HCT116 (cell line): ENCODE measurements around the gene TSPO. TPM values are rescaled to one million over a fixed set of nuclear protein-coding genes. Genes with fewer than 3 reads are reported as not detected.
A peak's percentile ranks its signal among the peaks of the same experiment; 100 is the strongest.

Source experiments
- ATAC-seq: fragments of 200-7000 bp; cut with Tn5 transposase; 2 replicates; pipeline ENCODE4 v1.9.1; 2020; ENCODE audit warnings: mild to moderate bottlenecking, moderate library complexity
- BruUV-seq: library from RNA; stranded (reverse); fragments of 400-500 nt; replicated peaks from 2 replicates; lab custom pipeline; 2021; lab: Mats Ljungman, UMichigan
- CTCF ChIA-PET: fragments of 300-600 bp; sonication (Branson Sonifier 250); formaldehyde crosslinking; loops from one replicate; lab custom pipeline; 2021; ENCODE audit warnings: antibody characterized with exemption; lab: Charles Lee
- POLR2A ChIA-PET: fragments of 300-600, 350-600 bp; sonication (Branson Sonifier 250); formaldehyde crosslinking; loops from one replicate; lab custom pipeline; 2021; ENCODE audit warnings: antibody characterized with exemption; lab: Charles Lee
- RAD21 ChIA-PET, 2 experiments: fragments of 300-600 bp; sonication (Branson Sonifier 250); formaldehyde crosslinking; loops; one replicate each; lab custom pipeline; 2023; ENCODE audit warnings: low total read pairs in 2 of 2; ENCODE audit not compliant: uncharacterized antibody in 2 of 2, unreplicated experiment in 2 of 2, low non-redundant PET in 1 of 2; lab: Charles Lee
- DNase-seq: peaks from one replicate; pipeline ENCODE4 v3.0.0-alpha.2; 2010; ENCODE audit warnings: low read depth, low spot score
- H2AFZ ChIP-seq: fragments of 200-600 bp; shearing (Covaris generic), sonication (generic); 2 replicates; pipeline ENCODE4 v1.6.1; 2017; ENCODE audit warnings: low read depth, mixed run types, mixed read lengths, antibody characterized with exemption, low read length; ENCODE audit not compliant: poor library complexity, severe bottlenecking
- H3K27ac ChIP-seq: 2 replicates; pipeline ENCODE4 v1.5.1; 2012; ENCODE audit warnings: low read depth, low read length
- H3K27me3 ChIP-seq: fragments of 200-600 bp; sonication (generic); 2 replicates; pipeline ENCODE4 v1.6.1; 2016; ENCODE audit warnings: mixed run types, low read length, mixed read lengths; ENCODE audit not compliant: insufficient read depth
- H3K36me3 ChIP-seq, 2 experiments: fragments of 200-500 bp in 1 of 2; fragments of 200-600 bp in 1 of 2; sonication (Bioruptor generic) in 1 of 2; sonication (generic) in 1 of 2; 2 replicates each; pipeline versions ENCODE4 v1.5.1 to v1.6.1; 2014 to 2016; ENCODE audit warnings: low read length in 2 of 2, inconsistent platforms in 1 of 2, mixed read lengths in 1 of 2, mixed run types in 1 of 2; ENCODE audit not compliant: insufficient read depth in 2 of 2, control insufficient read depth in 1 of 2
- H3K4me1 ChIP-seq, 2 experiments: fragments of 200-600 bp in 1 of 2; sonication (generic) in 1 of 2; 2 replicates each; pipeline versions ENCODE4 v1.5.1 to v1.6.1; 2012 to 2017; ENCODE audit warnings: low read length in 2 of 2, inconsistent platforms in 1 of 2, mild to moderate bottlenecking in 1 of 2, mixed read lengths in 1 of 2, mixed run types in 1 of 2, moderate library complexity in 1 of 2; ENCODE audit not compliant: insufficient read depth in 2 of 2, control insufficient read depth in 1 of 2
- H3K4me2 ChIP-seq: fragments of 200-600 bp; sonication (generic); 2 replicates; pipeline ENCODE4 v1.6.1; 2017; ENCODE audit warnings: mixed run types, low read length, mixed read lengths
- H3K4me3 ChIP-seq, 2 experiments: fragments of 200-600 bp in 1 of 2; sonication (generic) in 1 of 2; replicated peaks in 1 of 2; 2 replicates each; pipeline ENCODE4 v1.5.1; 2011 to 2016; ENCODE audit warnings: low read length in 2 of 2, control low read depth in 1 of 2, low read depth in 1 of 2, mild to moderate bottlenecking in 1 of 2, mixed read lengths in 1 of 2, mixed run types in 1 of 2
- H3K79me2 ChIP-seq: fragments of 200-600 bp; sonication (generic); 2 replicates; pipeline ENCODE4 v1.6.1; 2017; ENCODE audit warnings: mild to moderate bottlenecking, mixed run types, low read length, moderate library complexity, mixed read lengths; ENCODE audit not compliant: insufficient read depth
- H3K9ac ChIP-seq: fragments of 200-600 bp; sonication (generic); 2 replicates; pipeline ENCODE4 v1.6.1; 2016; ENCODE audit warnings: low read length, mixed read lengths
- H3K9me2 ChIP-seq: fragments of 200-600 bp; sonication (generic), shearing (Covaris generic); 2 replicates; pipeline ENCODE4 v1.6.1; 2017; ENCODE audit warnings: mixed run types, mild to moderate bottlenecking, moderate library complexity; ENCODE audit not compliant: insufficient read depth
- H3K9me3 ChIP-seq, 2 experiments: fragments of 200-500 bp in 1 of 2; fragments of 200-600 bp in 1 of 2; sonication (Bioruptor generic) in 1 of 2; sonication (generic) in 1 of 2; 2 replicates each; pipeline ENCODE4 v1.6.1; 2014 to 2017; ENCODE audit warnings: low read length in 2 of 2, mixed read lengths in 2 of 2, inconsistent platforms in 1 of 2, low read depth in 1 of 2, mild to moderate bottlenecking in 1 of 2, mixed run types in 1 of 2, moderate library complexity in 1 of 2; ENCODE audit not compliant: control insufficient read depth in 1 of 2, insufficient read depth in 1 of 2
- H4K20me1 ChIP-seq: fragments of 200-600 bp; sonication (generic), shearing (Covaris generic); 2 replicates; pipeline ENCODE4 v1.6.1; 2017; ENCODE audit warnings: mixed run types, mild to moderate bottlenecking, moderate library complexity; ENCODE audit not compliant: insufficient read depth
- ATF3 ChIP-seq: IDR thresholded peaks from 2 replicates; pipeline ENCODE4 v1.6.1; 2012
- ELF1 ChIP-seq: IDR thresholded peaks from 2 replicates; pipeline ENCODE4 v1.6.1; 2012; ENCODE audit warnings: low read depth, borderline replicate concordance
- EZH2 ChIP-seq: fragments of 200-600 bp; sonication (generic); IDR thresholded peaks from 2 replicates; pipeline ENCODE4 v1.6.1; 2017; ENCODE audit warnings: antibody characterized with exemption, mixed run types
- RAD21 ChIP-seq: IDR thresholded peaks from 2 replicates; pipeline ENCODE4 v1.6.1; 2012; ENCODE audit warnings: low read depth, mild to moderate bottlenecking
- TCF7L2 ChIP-seq: IDR thresholded peaks from 2 replicates; pipeline ENCODE4 v1.7.0; 2011; ENCODE audit warnings: borderline replicate concordance, inconsistent platforms; ENCODE audit not compliant: insufficient read depth, insufficient read length; ENCODE audit errors: extremely low read depth
- intact Hi-C: fragments of 100-400 bp; cut with micrococcal nuclease; formaldehyde crosslinking; loops from 2 replicates; pipeline ENCODE4 v1.10.0; 2022
- total RNA-seq: library from RNA; stranded (reverse); gene quantifications from one replicate; pipeline ENCODE4 v1.2.1, GENCODE V29; 2021; ENCODE audit not compliant: unreplicated experiment

TSPO gene
- total RNA-seq, 1 experiment from 2014 or later, result 192 TPM

GRCh38 chr22:43155789-43156188, 4.4 kb downstream of the TSPO start:
- Histone ChIP-seq H3K79me2 (peaks cover 59% of the 10 kb centered on the region), H3K27me3 (no peaks in the 10 kb centered on the region), H3K4me1 (peaks cover 9 to 42% of the 10 kb centered on the region in 2 experiments), H3K27ac (no peak overlapping the region), H3K36me3 (peaks cover 0 to 3% of the 10 kb centered on the region in 2 experiments; a peak in 3 of 4 replicates), H3K9me2 (no peaks in the 10 kb centered on the region), H3K9ac (no peak overlapping the region), H3K4me3 (no peak overlapping the region), H3K4me2 (peak overlapping the region; percentile 27; the same call in 1 of the 2 replicates), H3K9me3 (no peaks in the 10 kb centered on the region), H4K20me1 (no peaks in the 10 kb centered on the region), H2AFZ (no peak overlapping the region)
- TF ChIP-seq ELF1 (no peak), RAD21 (no peak)
- CTCF ChIA-PET, result no interaction called here
- BruUV-seq, result no TSS peak
- RAD21 ChIA-PET, result no interaction called here
- intact Hi-C loops, result no loop called here
- POLR2A ChIA-PET, result no interaction called here
- no peak for DNase-seq
- no peak for ATAC-seq

- no peak for ATAC-seq
- H4K20me1 ChIP-seq, result no peaks in the 10 kb centered on the region
- ChIA-PET RAD21 (no interaction called here), CTCF (no interaction called here)
- H3K36me3 ChIP-seq, result peaks cover 2 to 4% of the 10 kb centered on the region in 2 experiments; a peak in 3 of 4 replicates
- H3K9me3 ChIP-seq, result no peaks in the 10 kb centered on the region
- no peak for DNase-seq
- H3K9ac ChIP-seq, result no peak overlapping the region
- H3K27me3 ChIP-seq, result no peaks in the 10 kb centered on the region
- no peak for TF ChIP-seq EZH2
- TF ChIP-seq ATF3, result no peak
- TF ChIP-seq TCF7L2, result no peak
- TF ChIP-seq, all 23 proteins: peak for 0
- Histone ChIP-seq H3K4me2 (no peak overlapping the region), H3K4me3 (no peak overlapping the region), H3K9me2 (no peaks in the 10 kb centered on the region), H3K4me1 (peaks cover 6 to 38% of the 10 kb centered on the region in 2 experiments), H3K79me2 (peaks cover 59% of the 10 kb centered on the region), H2AFZ (no peak overlapping the region), H3K27ac (no peak overlapping the region)
- BruUV-seq, result no TSS peak
- POLR2A ChIA-PET, result no interaction called here
- intact Hi-C loops, result no loop called here
These were observed 5.1 kb downstream of the TSPO start for GRCh38 chr22:43156413-43156812.
